Caco-2 (cell line): ENCODE data around the gene ERAL1. TPM values are rescaled to one million over a fixed set of nuclear protein-coding genes. Genes with fewer than 3 reads are reported as not detected.

Experiments used
- BruUV-seq: library from RNA; stranded (reverse); fragments of 400-500 nt; replicated peaks from 2 replicates; lab custom pipeline; 2021; lab: Mats Ljungman, UMichigan
- CTCF ChIA-PET: fragments of 300-600 bp; sonication (Branson Sonifier 250); formaldehyde crosslinking; loops from one replicate; lab custom pipeline; 2022; ENCODE audit warnings: antibody characterized with exemption; lab: Charles Lee
- POLR2A ChIA-PET: fragments of 300-600 bp; sonication (Branson Sonifier 250); formaldehyde crosslinking; loops from one replicate; lab custom pipeline; 2022; ENCODE audit warnings: antibody characterized with exemption; lab: Charles Lee
- DNase-seq, 2 experiments: peaks; one replicate each; pipeline versions ENCODE4 v3.0.0 to v3.0.0-alpha.2; 2020 to 2022
- H3K27me3 ChIP-seq: replicated peaks from 2 replicates; pipeline ENCODE4 v1.6.0; 2011; ENCODE audit warnings: low read length; ENCODE audit not compliant: control insufficient read depth, insufficient read depth
- H3K36me3 ChIP-seq: 2 replicates; pipeline ENCODE4 v1.5.1; 2011; ENCODE audit warnings: low read length; ENCODE audit not compliant: control insufficient read depth, insufficient read depth
- H3K4me1 ChIP-seq: fragments of 250-450 bp; sonication (Bioruptor Pico); 2 replicates; pipeline ENCODE4 v1.5.1; 2020; ENCODE audit warnings: mild to moderate bottlenecking
- H3K4me3 ChIP-seq: 2 replicates; pipeline ENCODE4 v1.5.1; 2011; ENCODE audit warnings: low read depth, mild to moderate bottlenecking, control low read depth, low read length
- H3K9me3 ChIP-seq: fragments of 250-450 bp; sonication (Bioruptor Pico); 2 replicates; pipeline ENCODE4 v1.5.1; 2020; ENCODE audit warnings: mild to moderate bottlenecking, moderate library complexity
- H3K27ac Mint-ChIP-seq: one replicate; pipeline ENCODE4 v1.8.0; 2022; ENCODE audit warnings: mixed read lengths; ENCODE audit not compliant: unreplicated experiment
- H3K27me3 Mint-ChIP-seq: one replicate; pipeline ENCODE4 v1.8.0; 2022; ENCODE audit warnings: mixed read lengths; ENCODE audit not compliant: insufficient read depth, unreplicated experiment
- H3K36me3 Mint-ChIP-seq: one replicate; pipeline ENCODE4 v1.8.0; 2022; ENCODE audit warnings: mild to moderate bottlenecking, mixed read lengths; ENCODE audit not compliant: insufficient read depth, unreplicated experiment
- H3K4me1 Mint-ChIP-seq: one replicate; pipeline ENCODE4 v1.8.0; 2022; ENCODE audit warnings: low read depth, mixed read lengths; ENCODE audit not compliant: unreplicated experiment
- H3K4me3 Mint-ChIP-seq: one replicate; pipeline ENCODE4 v1.8.0; 2022; ENCODE audit warnings: mild to moderate bottlenecking, moderate library complexity, mixed read lengths; ENCODE audit not compliant: unreplicated experiment
- H3K9me3 Mint-ChIP-seq: one replicate; pipeline ENCODE4 v1.8.0; 2022; ENCODE audit warnings: mixed read lengths; ENCODE audit not compliant: unreplicated experiment
- CTCF ChIP-seq, 2 experiments: fragments of 200-600 bp in 1 of 2; IDR thresholded peaks; 1 replicate in 1 of 2; 2 replicates in 1 of 2; pipeline versions ENCODE4 v1.5.1 to v1.8.0; 2011 to 2022; ENCODE audit warnings: antibody characterized with exemption in 1 of 2, control low read depth in 1 of 2, inconsistent platforms in 1 of 2, low read depth in 1 of 2, low read length in 1 of 2, mild to moderate bottlenecking in 1 of 2, moderate library complexity in 1 of 2; ENCODE audit not compliant: insufficient read depth in 1 of 2, severe bottlenecking in 1 of 2, unreplicated experiment in 1 of 2
- intact Hi-C: fragments of 100-400 bp; cut with micrococcal nuclease; formaldehyde crosslinking; loops from one replicate; pipeline ENCODE4 v1.10.0; 2022; ENCODE audit not compliant: unreplicated experiment
- total RNA-seq: library from RNA; stranded (reverse); gene quantifications from 2 replicates; pipeline ENCODE4 v1.2.3, GENCODE V29; 2022

The ERAL1 gene
- total RNA-seq, 1 experiment from 2014 or later = 85.1 TPM

- H3K36me3 Mint-ChIP-seq = peaks cover 75% of the 10 kb centered on the region
- intact Hi-C loops = no loop called here
- Histone ChIP-seq H3K27me3 (no peaks in the 10 kb centered on the region), H3K36me3 (peaks cover 6% of the 10 kb centered on the region), H3K4me3 (no peak overlapping the region), H3K9me3 (no peaks in the 10 kb centered on the region), H3K4me1 (peaks cover 7% of the 10 kb centered on the region)
- ChIA-PET CTCF (interaction anchor here (0.8 kb wide), 1 partner anchor 10 kb away, joined by 4 read pairs; no protein-coding TSS in a partner anchor), POLR2A (no interaction called here)
- TF ChIP-seq CTCF (IDR thresholded peaks at IDR 0.05; ENCODE audit: insufficient read depth in 1 of 2, low read depth in 1 of 2, low read length in 1 of 2, severe bottlenecking in 1 of 2, unreplicated experiment in 1 of 2) = no peak
- H3K27ac Mint-ChIP-seq = no peak overlapping the region
- H3K9me3 Mint-ChIP-seq = no peaks in the 10 kb centered on the region
- H3K4me1 Mint-ChIP-seq = peaks cover 24% of the 10 kb centered on the region
- no peak for DNase-seq
- no TSS peak for BruUV-seq
- no peaks in the 10 kb centered on the region for H3K27me3 Mint-ChIP-seq
- H3K4me3 Mint-ChIP-seq = no peak overlapping the region
Measured at GRCh38 chr17:28906276-28906675, 51.5 kb downstream of the ERAL1 start.

GRCh38 chr17:28906706-28907438 lies 52.1 kb downstream of the ERAL1 start:
- no peaks in the 10 kb centered on the region for H3K9me3 ChIP-seq
- no peaks in the 10 kb centered on the region for H3K27me3 ChIP-seq
- peaks cover 1% of the 10 kb centered on the region for H3K4me1 ChIP-seq
- intact Hi-C loops = no loop called here
- Mint-ChIP-seq H3K9me3 (no peaks in the 10 kb centered on the region), H3K36me3 (peaks cover 81% of the 10 kb centered on the region), H3K4me1 (peaks cover 20% of the 10 kb centered on the region), H3K27me3 (no peaks in the 10 kb centered on the region), H3K27ac (no peak overlapping the region), H3K4me3 (no peak overlapping the region)
- TF ChIP-seq CTCF (IDR thresholded peaks at IDR 0.05; ENCODE audit: insufficient read depth in 1 of 2, low read depth in 1 of 2, low read length in 1 of 2, severe bottlenecking in 1 of 2, unreplicated experiment in 1 of 2) = no peak
- H3K4me3 ChIP-seq = no peak overlapping the region
- peaks cover 6% of the 10 kb centered on the region for H3K36me3 ChIP-seq
- DNase-seq = no peak
- ChIA-PET CTCF (interaction anchor here (0.8 kb wide), 1 partner anchor 10 kb away, joined by 4 read pairs; no protein-coding TSS in a partner anchor), POLR2A (no interaction called here)
- BruUV-seq = no TSS peak

- H3K36me3 Mint-ChIP-seq = peaks cover 91% of the 10 kb centered on the region
- peaks cover 7% of the 10 kb centered on the region for H3K36me3 ChIP-seq
Measured at GRCh38 chr17:28907709-28908475, 53.1 kb downstream of the ERAL1 start.

More at GRCh38 chr17:28907709-28908475, 53.1 kb downstream of the ERAL1 start:
- no TSS peak for BruUV-seq
- Mint-ChIP-seq H3K27ac (no peak overlapping the region), H3K4me1 (peaks cover 15% of the 10 kb centered on the region), H3K27me3 (no peaks in the 10 kb centered on the region), H3K4me3 (no peak overlapping the region), H3K9me3 (no peaks in the 10 kb centered on the region)
- CTCF ChIA-PET = interaction anchor here (0.5 to 0.8 kb wide), 3 partner anchors 10 to 181 kb away, joined by 3 to 6 read pairs (median 5); partner anchors contain the start of gene FLOT2
- Histone ChIP-seq H3K27me3 (no peaks in the 10 kb centered on the region), H3K9me3 (no peaks in the 10 kb centered on the region), H3K4me3 (no peak overlapping the region), H3K4me1 (no peaks in the 10 kb centered on the region)
- intact Hi-C loops = no loop called here
- no peak for DNase-seq
- no peak for TF ChIP-seq CTCF (IDR thresholded peaks at IDR 0.05; ENCODE audit: insufficient read depth in 1 of 2, low read depth in 1 of 2, low read length in 1 of 2, severe bottlenecking in 1 of 2, unreplicated experiment in 1 of 2)
- POLR2A ChIA-PET = no interaction called here
